ENCODE results near the gene PARD3B. TPM values are rescaled to one million over a fixed set of nuclear protein-coding genes. Genes with fewer than 3 reads are reported as not detected.

PARD3B gene
- total and polyA plus RNA-seq, 2 experiments from 2014 or later = 3.5 to 4.4 TPM

GRCh38 chr2:204720874-204721273, 175.6 kb downstream of the PARD3B start (continued):
- TF ChIP-seq POLR2AphosphoS5 (IDR thresholded peaks at IDR 0.05; ENCODE audit: low read depth) (no peak), ETS1 (IDR thresholded peaks at IDR 0.05) (no peak), EZH2phosphoT487 (IDR thresholded peaks at IDR 0.05; ENCODE audit: unreplicated experiment) (no peak), CREB1 (CRISPR knock-in tag; IDR thresholded peaks at IDR 0.05; ENCODE audit: low read depth) (no peak), EZH2 (IDR thresholded peaks at IDR 0.05; ENCODE audit: low read depth, unreplicated experiment) (no peak), JUNB (IDR thresholded peaks at IDR 0.05; ENCODE audit: unreplicated experiment) (no peak), STAT1 (IDR thresholded peaks at IDR 0.05; ENCODE audit: unreplicated experiment) (no peak), ZNF114 (CRISPR knock-in tag; IDR thresholded peaks at IDR 0.05) (no peak), REST (IDR thresholded peaks at IDR 0.05; ENCODE audit: unreplicated experiment) (no peak)

- H3K4me1 Mint-ChIP-seq = peaks cover 23% of the 10 kb centered on the region
- H3K27ac Mint-ChIP-seq = no peak overlapping the region
- no peak for TF ChIP-seq REST (IDR thresholded peaks at IDR 0.05; ENCODE audit: unreplicated experiment)
- no peak for TF ChIP-seq NANOG (IDR thresholded peaks at IDR 0.05; ENCODE audit: borderline replicate concordance)
- no peak for TF ChIP-seq EZH2 (IDR thresholded peaks at IDR 0.05; ENCODE audit: low read depth, unreplicated experiment)
- no peak for TF ChIP-seq ZNF114 (CRISPR knock-in tag; IDR thresholded peaks at IDR 0.05)
- TF ChIP-seq CREB1 (CRISPR knock-in tag; IDR thresholded peaks at IDR 0.05; ENCODE audit: low read depth) = no peak
- ATAC-seq = no peak
- H3K9me2 ChIP-seq (ENCODE audit: insufficient read depth) = no peaks in the 10 kb centered on the region
- H2AFZ ChIP-seq = no peak overlapping the region
- H3K4me1 ChIP-seq (ENCODE audit: insufficient read depth) = peaks cover 31% of the 10 kb centered on the region
- peaks cover 1% of the 10 kb centered on the region for H3K27me3 Mint-ChIP-seq (ENCODE audit: insufficient read depth, low read depth, poor library complexity)
- H3F3A ChIP-seq (replicated peaks; ENCODE audit: low read depth) = no peaks in the 10 kb centered on the region
- no peak overlapping the region for H3K4me3 Mint-ChIP-seq
- no peaks in the 10 kb centered on the region for H3K36me3 ChIP-seq (ENCODE audit: insufficient read depth)
- H3K27me3 ChIP-seq (ENCODE audit: insufficient read depth) = no peaks in the 10 kb centered on the region
- DNase-seq (ENCODE audit: low spot score) = no peak
- H3K4me2 ChIP-seq = no peak overlapping the region
- H3K36me3 Mint-ChIP-seq (ENCODE audit: low read depth) = no peaks in the 10 kb centered on the region
- no peak overlapping the region for H3K4me3 ChIP-seq
- no peak overlapping the region for H3K27ac ChIP-seq (ENCODE audit: low read depth)
- H3K79me2 ChIP-seq (replicated peaks; ENCODE audit: insufficient read depth) = no peaks in the 10 kb centered on the region
- H4K20me1 ChIP-seq (replicated peaks; ENCODE audit: insufficient read depth) = no peaks in the 10 kb centered on the region
- no peaks in the 10 kb centered on the region for H3K9me3 Mint-ChIP-seq
Observed at GRCh38 chr2:204722207-204722606, 176.9 kb downstream of the PARD3B start.
